DOHH2 (cell line): ENCODE data around the gene SLC6A9.

Experiments used
- H3F3A ChIP-seq: fragments of 200-600 bp; sonication (generic), shearing (Covaris generic); 2 replicates; pipeline ENCODE4 v1.6.0; 2016; ENCODE audit warnings: antibody characterized with exemption, mild to moderate bottlenecking; ENCODE audit not compliant: control insufficient read depth, insufficient read depth
- H3K27ac ChIP-seq: fragments of 200-600 bp; sonication (generic); 2 replicates; pipeline ENCODE4 v1.5.1; 2014; ENCODE audit warnings: low read depth, mild to moderate bottlenecking, low read length, moderate library complexity
- H3K27me3 ChIP-seq: fragments of 200-600 bp; sonication (generic); 2 replicates; pipeline ENCODE4 v1.6.1; 2014; ENCODE audit warnings: mild to moderate bottlenecking, low read length, mixed read lengths; ENCODE audit not compliant: control insufficient read depth
- H3K36me3 ChIP-seq: fragments of 200-600 bp; sonication (generic); 2 replicates; pipeline ENCODE4 v1.6.1; 2014; ENCODE audit warnings: mild to moderate bottlenecking, low read length, moderate library complexity, mixed read lengths; ENCODE audit not compliant: control insufficient read depth
- H3K4me1 ChIP-seq: fragments of 200-600 bp; sonication (generic); 2 replicates; pipeline ENCODE4 v1.6.1; 2014; ENCODE audit warnings: mild to moderate bottlenecking, low read length, mixed read lengths; ENCODE audit not compliant: control insufficient read depth
- H3K4me2 ChIP-seq: fragments of 200-600 bp; sonication (generic); 2 replicates; pipeline ENCODE4 v1.6.0; 2014; ENCODE audit warnings: mild to moderate bottlenecking, low read length, moderate library complexity
- H3K4me3 ChIP-seq: fragments of 200-600 bp; sonication (generic); 2 replicates; pipeline ENCODE4 v1.5.1; 2014; ENCODE audit warnings: mild to moderate bottlenecking, low read length, mixed read lengths
- H3K79me2 ChIP-seq: fragments of 200-600 bp; sonication (generic); 2 replicates; pipeline ENCODE4 v1.6.1; 2014; ENCODE audit warnings: mild to moderate bottlenecking, low read length, mixed read lengths; ENCODE audit not compliant: control insufficient read depth
- H3K9me2 ChIP-seq: fragments of 200-600 bp; sonication (generic); replicated peaks from 2 replicates; pipeline ENCODE4 v1.6.1; 2014; ENCODE audit warnings: mild to moderate bottlenecking, low read length, mixed read lengths; ENCODE audit not compliant: control insufficient read depth
- H3K9me3 ChIP-seq: fragments of 200-600 bp; sonication (generic); 2 replicates; pipeline ENCODE4 v1.6.1; 2014; ENCODE audit warnings: antibody characterized with exemption, low read length, mixed read lengths; ENCODE audit not compliant: control insufficient read depth, insufficient read depth
- H4K20me1 ChIP-seq: fragments of 200-600 bp; sonication (generic); 2 replicates; pipeline ENCODE4 v1.6.0; 2014; ENCODE audit warnings: low read depth, mild to moderate bottlenecking, antibody characterized with exemption, low read length, moderate library complexity; ENCODE audit not compliant: control insufficient read depth, insufficient read depth
- EZH2phosphoT487 ChIP-seq: fragments of 200-600 bp; sonication (generic); IDR thresholded peaks from 2 replicates; pipeline ENCODE4 v1.6.1; 2017; ENCODE audit warnings: borderline replicate concordance, mild to moderate bottlenecking, antibody characterized with exemption, low read length, moderate library complexity, mixed read lengths
- TF ChIP-seq, protein P1 (sequence below): fragments of 200-600 bp; sonication (generic); IDR thresholded peaks from one replicate; pipeline ENCODE4 v1.5.1; 2014; ENCODE audit warnings: antibody characterized with exemption, mild to moderate bottlenecking, low read depth, low read length; ENCODE audit not compliant: poor library complexity, severe bottlenecking

The SLC6A9 gene

DNA sequence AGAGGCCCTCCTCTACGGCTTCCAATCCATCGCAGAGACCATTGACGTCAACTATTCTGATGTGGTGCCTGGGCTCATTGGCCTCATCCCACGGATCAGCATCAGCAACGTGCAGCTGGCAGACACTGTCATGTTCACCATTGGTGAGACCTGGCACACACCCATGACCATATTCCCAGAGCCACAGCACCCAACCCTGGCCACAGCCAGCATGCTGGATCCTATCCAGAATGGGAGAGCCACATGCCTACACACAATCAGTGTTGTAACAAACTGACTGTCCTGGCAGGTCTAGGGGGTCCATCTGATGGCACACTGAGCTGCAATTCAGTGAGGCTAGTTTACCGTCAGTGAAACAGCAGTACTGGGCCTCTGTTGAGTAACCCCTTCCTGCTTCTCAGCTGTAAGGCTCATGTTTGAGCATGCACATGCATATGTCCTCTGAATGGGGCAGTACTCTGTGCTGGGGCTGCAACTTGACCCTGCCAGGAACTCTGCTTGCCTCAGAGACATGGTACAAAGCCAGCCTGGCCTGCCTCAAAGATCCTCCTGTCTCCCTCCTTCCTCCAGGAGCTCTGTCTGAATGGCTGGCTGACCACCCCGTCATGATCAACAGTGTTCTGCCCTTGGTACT is 73.7 kb downstream of the SLC6A9 start:
- Histone ChIP-seq H3K9me2 (no peaks in the 10 kb centered on the region), H3K4me3 (no peak overlapping the region), H3K4me2 (no peak overlapping the region), H3K79me2 (peaks cover 12% of the 10 kb centered on the region), H3K36me3 (peaks cover 29% of the 10 kb centered on the region), H3F3A (no peaks in the 10 kb centered on the region), H3K9me3 (no peaks in the 10 kb centered on the region), H3K4me1 (no peaks in the 10 kb centered on the region), H3K27ac (no peak overlapping the region), H3K27me3 (no peaks in the 10 kb centered on the region), H4K20me1 (no peaks in the 10 kb centered on the region)
- TF ChIP-seq, protein P1, sequence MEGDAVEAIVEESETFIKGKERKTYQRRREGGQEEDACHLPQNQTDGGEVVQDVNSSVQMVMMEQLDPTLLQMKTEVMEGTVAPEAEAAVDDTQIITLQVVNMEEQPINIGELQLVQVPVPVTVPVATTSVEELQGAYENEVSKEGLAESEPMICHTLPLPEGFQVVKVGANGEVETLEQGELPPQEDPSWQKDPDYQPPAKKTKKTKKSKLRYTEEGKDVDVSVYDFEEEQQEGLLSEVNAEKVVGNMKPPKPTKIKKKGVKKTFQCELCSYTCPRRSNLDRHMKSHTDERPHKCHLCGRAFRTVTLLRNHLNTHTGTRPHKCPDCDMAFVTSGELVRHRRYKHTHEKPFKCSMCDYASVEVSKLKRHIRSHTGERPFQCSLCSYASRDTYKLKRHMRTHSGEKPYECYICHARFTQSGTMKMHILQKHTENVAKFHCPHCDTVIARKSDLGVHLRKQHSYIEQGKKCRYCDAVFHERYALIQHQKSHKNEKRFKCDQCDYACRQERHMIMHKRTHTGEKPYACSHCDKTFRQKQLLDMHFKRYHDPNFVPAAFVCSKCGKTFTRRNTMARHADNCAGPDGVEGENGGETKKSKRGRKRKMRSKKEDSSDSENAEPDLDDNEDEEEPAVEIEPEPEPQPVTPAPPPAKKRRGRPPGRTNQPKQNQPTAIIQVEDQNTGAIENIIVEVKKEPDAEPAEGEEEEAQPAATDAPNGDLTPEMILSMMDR = no peak
- no peak for TF ChIP-seq EZH2phosphoT487

GRCh38 chr1:43956234-43956633 is 75.0 kb downstream of the SLC6A9 start:
- no peak for TF ChIP-seq EZH2phosphoT487
- TF ChIP-seq, protein P1 = no peak
- H3K36me3 ChIP-seq = peaks cover 27% of the 10 kb centered on the region
- H3K4me2 ChIP-seq = no peak overlapping the region
- no peaks in the 10 kb centered on the region for H4K20me1 ChIP-seq
- no peak overlapping the region for H3K27ac ChIP-seq
- H3K27me3 ChIP-seq = no peaks in the 10 kb centered on the region
- peaks cover 19% of the 10 kb centered on the region for H3K79me2 ChIP-seq
- no peaks in the 10 kb centered on the region for H3K4me1 ChIP-seq
- no peak overlapping the region for H3K4me3 ChIP-seq
- H3K9me3 ChIP-seq = no peaks in the 10 kb centered on the region
- no peaks in the 10 kb centered on the region for H3K9me2 ChIP-seq
- H3F3A ChIP-seq = no peaks in the 10 kb centered on the region

DNA sequence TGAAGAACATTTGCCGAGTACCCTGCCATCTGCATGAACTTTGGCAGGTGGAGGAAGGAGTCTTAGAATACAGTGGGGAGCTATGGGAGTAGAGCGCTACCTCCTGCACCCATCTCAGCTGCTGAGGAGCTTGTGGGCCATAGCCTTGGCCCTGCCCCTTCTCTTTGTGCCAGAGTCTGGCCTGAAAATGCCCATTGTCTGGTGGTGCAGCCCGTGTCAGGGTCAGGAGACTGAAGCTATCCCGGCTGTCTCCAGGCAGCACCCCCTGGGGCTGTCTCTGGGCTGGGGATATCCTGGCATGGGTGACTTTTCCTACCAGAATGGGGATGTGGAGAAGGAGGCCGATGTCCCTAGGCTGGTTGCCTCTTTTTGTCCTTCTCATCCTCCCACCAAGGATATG is 77.2 kb downstream of the SLC6A9 start:
- Histone ChIP-seq H3F3A (no peaks in the 10 kb centered on the region), H3K4me3 (no peak overlapping the region), H3K4me1 (no peaks in the 10 kb centered on the region), H3K79me2 (peaks cover 24% of the 10 kb centered on the region), H3K9me2 (no peaks in the 10 kb centered on the region), H3K27ac (no peak overlapping the region), H4K20me1 (no peaks in the 10 kb centered on the region), H3K36me3 (peaks cover 40% of the 10 kb centered on the region), H3K27me3 (no peaks in the 10 kb centered on the region), H3K9me3 (no peaks in the 10 kb centered on the region), H3K4me2 (no peak overlapping the region)
- TF ChIP-seq EZH2phosphoT487 = no peak
- TF ChIP-seq, protein P1 = no peak
